ENCODE results near the gene PNMA8C.
"Not testable (repeated sequence)": the region's sequence is repeated elsewhere in the genome, so short reads cannot be mapped to it uniquely, and the experiment has no call there.

Gene PNMA8C

DNA sequence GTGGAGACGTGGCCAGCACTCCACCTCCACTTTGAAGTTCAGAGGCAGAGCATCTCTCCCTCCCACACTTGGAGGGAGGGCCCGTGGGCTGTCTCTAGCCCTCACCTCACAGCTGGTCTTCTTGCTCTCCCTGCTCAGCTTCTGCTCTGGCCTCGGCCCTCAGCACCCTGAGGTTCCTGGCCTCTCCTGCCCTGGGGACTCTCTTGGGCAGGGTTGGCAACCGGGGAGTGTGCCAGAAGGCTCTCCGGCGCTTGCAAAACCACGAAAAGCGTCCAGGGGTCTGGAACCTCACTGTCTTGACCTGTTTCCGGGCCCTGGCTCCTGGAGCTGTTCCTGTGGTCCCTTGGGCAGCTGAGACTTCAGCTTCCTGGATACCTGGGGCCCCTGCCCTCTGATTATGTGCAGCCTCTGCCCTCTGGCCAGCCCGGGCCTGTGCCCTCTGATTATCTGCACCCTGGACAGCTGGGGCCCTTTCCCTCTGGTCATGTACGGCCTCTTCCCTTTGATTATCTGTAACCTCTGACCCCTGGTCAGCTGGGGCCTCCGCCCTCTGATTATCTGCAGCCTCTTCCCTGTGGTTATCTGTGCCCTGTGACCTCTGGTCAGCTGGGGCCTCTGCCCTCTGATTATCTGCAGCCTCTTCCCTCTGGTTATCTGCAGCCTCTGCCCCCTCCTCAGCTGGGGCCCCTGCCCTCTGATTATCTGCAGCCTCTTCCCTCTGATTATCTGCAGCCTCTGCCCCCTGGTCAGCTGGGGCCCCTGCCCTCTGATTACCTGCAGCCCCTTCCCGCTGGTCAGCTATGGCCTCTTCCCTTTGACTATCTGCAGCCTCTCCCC, 17.4 kb downstream of the PNMA8C start:
- no peak for DNase-seq

- peak; percentile 36 for DNase-seq
These were observed 18.3 kb downstream of the PNMA8C start for GRCh38 chr19:46410205-46411087.

DNA sequence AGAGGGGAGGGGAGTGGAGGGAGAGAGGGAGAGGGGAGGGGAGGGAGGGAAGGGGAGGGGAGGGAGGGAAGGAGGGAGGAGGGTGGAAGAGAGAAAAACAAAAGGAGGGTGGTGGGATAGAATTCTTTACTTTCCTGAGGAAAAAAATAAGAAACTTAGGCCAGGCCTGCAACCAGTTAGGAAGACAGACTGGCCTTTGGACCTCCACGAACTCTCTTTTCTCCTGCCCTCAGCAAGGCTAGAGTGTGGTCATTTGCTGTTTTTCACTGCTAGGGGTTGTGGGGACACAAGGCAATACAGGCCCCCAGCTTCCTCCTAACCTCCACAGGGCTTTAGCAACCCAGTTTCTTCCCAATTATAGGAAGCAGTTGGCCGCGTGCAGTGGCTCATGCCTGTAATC, 19.5 kb downstream of the PNMA8C start:
- DNase-seq: no peak

DNA sequence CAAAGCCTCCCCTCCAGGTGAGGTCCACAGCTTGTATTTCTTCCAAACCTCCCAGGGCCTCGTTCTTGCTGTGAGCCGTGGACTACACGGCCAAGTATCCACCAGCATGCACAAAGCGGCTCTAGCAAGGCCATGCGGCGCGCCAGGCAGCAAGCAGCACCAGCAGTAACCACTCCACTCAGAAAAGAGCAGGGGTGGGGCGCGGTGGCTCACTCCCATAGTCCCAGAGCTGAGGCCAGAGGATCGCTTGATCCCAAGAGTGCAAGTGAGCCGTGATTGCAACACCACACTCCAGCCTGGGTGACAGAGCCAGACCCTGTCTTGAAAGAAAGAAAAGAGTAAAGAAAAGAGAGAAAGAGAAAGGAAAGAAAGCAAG, 20.1 kb downstream of the PNMA8C start:
- DNase-seq: no peak

DNA sequence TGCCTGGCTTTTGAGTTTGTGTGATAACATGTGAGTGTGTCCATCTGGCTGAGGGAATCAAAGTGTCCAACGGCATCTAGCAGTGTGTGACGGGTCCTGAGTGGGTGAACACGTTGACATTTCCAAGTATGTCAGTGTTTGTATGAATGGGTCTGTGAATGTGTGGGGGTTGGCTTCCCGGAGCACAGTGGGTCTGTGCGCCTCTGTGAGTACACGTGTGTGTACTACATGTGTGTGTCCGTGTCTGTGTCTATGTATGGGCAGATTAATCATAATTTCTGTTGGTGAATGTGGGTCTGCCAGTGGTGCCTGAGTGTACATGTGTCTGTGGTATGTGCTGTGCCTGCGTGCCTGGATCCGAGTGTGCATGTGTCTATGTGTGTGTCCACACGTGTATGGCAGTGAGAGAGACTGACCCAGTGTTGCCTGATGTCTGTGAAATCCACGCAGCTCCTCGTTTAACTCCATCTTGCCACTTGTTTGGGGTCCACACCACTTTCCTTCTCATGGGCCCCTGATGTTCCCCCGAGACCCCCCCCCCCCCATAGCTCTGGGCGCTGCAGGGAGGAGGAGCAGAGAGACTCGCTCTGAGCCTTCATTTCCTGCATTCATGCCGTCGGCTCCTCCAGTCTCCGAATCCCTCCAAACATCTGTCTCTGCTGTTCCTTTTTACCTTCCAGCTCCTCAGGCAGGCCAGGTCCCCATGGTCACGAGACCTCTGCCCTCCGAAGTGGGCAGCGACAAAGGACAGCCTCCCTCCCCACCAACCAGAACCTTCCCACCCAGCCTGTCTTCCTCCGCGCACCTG, 20.7 kb downstream of the PNMA8C start:
- DNase-seq: no peak

DNA sequence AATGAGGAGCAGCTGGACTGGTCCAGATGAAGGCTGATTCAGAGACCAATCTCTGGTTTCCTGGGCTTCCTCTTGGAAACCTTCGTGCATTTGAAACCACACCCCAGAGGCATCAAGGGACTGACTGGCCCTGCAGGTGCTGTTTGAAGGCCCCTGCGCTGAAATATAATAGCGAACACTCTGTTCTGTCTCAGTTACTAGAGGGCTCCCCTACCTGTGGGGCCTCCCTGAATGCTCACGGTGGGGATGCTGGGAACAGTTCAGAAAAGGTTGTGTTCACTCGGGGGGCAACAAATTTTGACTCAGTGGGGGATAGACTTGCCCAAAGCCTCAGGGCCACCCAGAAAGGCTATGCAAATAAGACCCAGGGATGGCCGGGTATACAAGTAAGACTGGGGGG, 21.8 kb downstream of the PNMA8C start:
- no peak for DNase-seq

DNA sequence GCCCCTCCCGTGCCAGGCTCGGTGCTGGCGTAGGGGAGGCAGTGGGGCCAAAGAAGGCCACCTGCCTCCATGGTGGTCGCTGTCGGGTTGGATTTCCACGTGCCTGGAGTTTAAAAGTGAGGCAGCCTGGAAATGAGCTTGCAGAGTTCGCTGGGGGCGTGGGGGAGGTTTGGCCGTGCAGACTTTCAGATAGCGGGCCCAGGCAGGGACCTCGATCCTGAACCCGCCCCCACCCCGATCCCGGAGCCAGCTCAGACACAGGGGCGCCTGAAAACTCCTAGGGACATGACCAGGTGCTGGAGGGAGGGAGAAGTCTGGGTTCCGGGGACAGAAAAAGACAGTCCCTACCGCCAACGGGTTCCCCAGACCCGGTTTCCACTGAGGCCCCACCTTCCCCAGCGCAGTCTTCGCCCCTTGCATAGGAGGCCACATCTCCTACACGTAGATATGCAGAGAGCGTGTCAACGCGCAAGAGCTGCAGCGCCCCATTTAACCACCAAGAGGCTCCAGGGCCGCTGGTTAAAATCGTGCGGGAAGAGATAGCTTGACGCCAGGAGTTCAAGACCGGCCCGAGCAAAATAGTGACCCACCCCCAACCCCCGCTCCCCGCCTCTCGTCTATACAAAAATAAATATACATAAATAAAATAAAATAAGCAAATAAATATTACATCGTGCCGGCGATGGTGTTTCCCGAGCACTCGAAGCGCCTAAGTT, 23.8 kb downstream of the PNMA8C start:
- no peak for DNase-seq

DNA sequence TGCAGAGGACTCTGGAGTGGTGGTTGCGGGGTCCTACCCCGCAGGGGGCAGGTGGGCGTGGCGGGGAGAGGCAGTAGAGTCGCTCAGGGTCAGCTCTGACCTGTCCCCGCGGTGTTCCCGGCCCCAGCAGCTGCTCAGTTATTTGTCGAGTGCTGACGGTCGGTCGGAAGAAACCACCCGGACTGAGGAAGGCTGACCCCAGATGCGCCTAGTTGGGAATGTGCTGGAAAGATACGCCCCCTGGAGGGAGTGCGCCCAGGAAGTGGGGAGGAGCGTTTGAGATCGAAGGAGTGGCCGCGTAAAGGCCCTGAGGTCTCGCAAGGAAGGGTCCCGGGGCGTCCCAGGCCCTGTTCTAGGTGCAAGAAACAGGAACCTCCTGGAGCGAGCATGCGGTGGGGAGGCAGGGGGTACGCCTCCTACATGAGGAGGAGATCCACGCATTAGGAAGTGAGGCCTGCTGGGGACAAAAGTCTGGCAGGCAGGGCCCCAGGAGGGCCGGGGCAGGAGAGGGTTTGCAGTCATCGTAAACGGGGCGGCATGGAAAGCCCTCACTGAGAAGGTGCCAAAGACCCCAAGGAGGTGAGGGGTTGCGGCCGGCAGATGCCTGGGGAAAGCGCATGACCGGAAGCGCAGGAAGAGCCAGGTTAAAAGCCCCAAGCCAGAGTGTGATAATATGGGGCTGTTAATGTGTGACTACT, 24.5 kb downstream of the PNMA8C start:
- DNase-seq: no peak

- no peak for DNase-seq
These were observed 26.0 kb downstream of the PNMA8C start for GRCh38 chr19:46402725-46403124.

- DNase-seq: not testable (repeated sequence)
These were observed 30.8 kb downstream of the PNMA8C start for GRCh38 chr19:46397801-46398479.

DNA sequence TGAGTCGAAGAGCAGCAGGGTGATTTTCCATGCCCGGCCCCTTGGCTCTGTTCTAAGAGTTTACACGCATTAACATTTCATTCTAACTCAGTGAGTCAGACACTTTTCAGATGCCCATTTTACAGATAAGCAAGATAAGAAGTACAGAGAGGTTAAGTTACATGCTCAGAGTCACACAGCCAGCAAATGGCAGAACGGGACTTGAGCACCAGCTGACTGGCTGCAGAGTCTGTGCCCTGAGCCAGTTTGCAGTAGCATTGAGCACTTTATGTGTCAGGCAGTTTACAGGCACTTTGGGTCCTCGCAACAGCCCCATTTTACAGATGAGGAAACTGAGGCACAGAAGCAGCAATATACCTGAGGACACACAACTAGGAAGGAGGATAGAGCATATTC, 34.3 kb downstream of the PNMA8C start:
- no peak for DNase-seq

DNA sequence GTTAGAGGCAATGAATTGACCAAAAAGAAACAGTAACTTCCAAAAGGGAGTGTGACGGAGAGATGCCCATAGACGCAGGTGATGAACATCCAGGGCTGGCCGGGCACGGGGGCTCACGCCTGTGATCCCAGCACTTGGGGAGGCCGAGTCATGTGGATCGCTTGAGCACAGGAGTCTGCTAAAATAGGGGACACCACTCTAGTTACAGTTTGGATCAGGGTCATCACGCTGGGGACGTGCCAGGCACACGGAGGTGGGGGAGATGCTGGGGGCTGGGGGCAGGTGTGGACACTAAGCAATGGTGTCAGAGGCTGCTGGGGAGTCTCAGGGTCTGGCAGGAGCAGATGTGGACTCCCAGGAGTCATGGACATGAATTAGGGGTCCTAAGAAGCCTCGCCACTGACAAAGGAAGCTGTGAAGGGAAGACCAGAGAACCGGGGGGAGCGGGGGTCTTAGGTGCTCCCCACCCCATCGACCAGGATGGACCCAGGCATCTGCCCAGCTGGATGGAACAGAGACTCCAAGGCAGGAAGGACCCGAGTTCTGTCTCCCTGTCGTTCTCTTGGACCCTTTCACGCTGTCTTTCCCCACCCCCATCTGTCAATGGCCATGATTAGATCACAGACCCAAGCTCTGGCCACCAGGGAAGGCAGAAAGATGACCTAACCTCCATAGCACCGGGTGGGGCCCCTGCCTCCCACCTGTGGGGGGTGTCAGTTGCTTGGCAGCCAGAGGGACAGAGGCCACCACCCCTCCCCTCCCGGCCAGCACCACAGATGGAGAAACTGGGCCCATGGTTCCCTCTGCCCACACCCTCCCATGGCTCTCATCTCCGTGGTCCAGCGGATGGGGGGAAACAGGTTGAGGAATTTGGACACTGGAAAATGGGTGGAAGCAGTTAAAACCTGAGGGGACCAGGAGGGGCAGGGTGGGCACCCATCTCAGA, 35.0 kb downstream of the PNMA8C start:
- no peak for DNase-seq

GRCh38 chr19:46392837-46393236, 35.9 kb downstream of the PNMA8C start:
- DNase-seq: no peak

- DNase-seq: no peak
These were observed 36.4 kb downstream of the PNMA8C start for GRCh38 chr19:46392252-46392801.

- DNase-seq: no peak
These were observed 37.2 kb downstream of the PNMA8C start for GRCh38 chr19:46391296-46392251.

- no peak for DNase-seq
These were observed 37.9 kb downstream of the PNMA8C start for GRCh38 chr19:46390866-46391265.

GRCh38 chr19:46390121-46390858, 38.4 kb downstream of the PNMA8C start:
- DNase-seq: no peak
